GM18502 (cell line): ENCODE measurements around the gene NRSN2.
"Not testable (repeated sequence)": the region's sequence is repeated elsewhere in the genome, so short reads cannot be mapped to it uniquely, and the experiment has no call there.

ENCODE experiments used
- ATAC-seq: cut with Tn5 transposase; IDR thresholded peaks from one replicate; pipeline ENCODE4 v1.9.1; 2021; ENCODE audit warnings: mild to moderate bottlenecking; ENCODE audit not compliant: unreplicated experiment, poor library complexity

NRSN2 gene

GRCh38 chr20:391041-391711, 44.3 kb downstream of the NRSN2 start:
- ATAC-seq: no peak

GRCh38 chr20:393296-393695, 46.4 kb downstream of the NRSN2 start:
- not testable (repeated sequence) for ATAC-seq

GRCh38 chr20:396252-396618, 49.3 kb downstream of the NRSN2 start:
- ATAC-seq: no peak

DNA sequence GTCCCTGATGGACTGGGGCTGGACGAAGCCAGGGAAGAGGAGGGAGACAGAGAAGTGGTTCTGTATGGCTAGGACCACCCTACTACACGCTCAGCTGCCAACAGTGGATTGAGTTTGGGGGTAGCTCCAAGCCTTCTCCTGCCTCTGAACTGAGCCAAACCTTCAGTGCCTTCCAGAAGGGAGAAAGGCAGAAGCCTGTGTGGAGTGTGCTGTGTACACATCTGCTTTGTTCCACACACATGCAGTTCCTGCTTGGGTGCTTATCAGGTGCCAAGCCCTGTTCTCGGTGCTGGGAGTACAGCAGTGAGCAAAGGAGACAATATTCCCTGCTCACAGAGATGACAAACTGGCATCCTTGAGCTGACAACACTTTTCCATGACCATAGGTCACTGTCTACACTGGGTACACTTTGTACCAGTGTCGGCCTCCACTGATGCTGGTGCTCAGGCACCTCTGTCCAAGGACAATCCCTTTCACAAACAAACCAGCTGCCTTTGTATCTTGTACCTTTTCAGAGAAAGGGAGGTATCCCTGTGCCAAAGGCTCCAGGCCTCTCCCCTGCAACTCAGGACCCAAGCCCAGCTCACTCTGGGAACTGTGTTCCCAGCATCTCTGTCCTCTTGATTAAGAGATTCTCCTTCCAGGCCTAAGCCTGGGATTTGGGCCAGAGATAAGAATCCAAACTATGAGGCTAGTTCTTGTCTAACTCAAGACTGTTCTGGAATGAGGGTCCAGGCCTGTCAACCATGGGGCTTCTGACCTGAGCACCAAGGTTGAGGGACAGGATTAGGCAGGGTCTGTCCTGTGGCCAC, 49.9 kb downstream of the NRSN2 start:
- no peak for ATAC-seq

DNA sequence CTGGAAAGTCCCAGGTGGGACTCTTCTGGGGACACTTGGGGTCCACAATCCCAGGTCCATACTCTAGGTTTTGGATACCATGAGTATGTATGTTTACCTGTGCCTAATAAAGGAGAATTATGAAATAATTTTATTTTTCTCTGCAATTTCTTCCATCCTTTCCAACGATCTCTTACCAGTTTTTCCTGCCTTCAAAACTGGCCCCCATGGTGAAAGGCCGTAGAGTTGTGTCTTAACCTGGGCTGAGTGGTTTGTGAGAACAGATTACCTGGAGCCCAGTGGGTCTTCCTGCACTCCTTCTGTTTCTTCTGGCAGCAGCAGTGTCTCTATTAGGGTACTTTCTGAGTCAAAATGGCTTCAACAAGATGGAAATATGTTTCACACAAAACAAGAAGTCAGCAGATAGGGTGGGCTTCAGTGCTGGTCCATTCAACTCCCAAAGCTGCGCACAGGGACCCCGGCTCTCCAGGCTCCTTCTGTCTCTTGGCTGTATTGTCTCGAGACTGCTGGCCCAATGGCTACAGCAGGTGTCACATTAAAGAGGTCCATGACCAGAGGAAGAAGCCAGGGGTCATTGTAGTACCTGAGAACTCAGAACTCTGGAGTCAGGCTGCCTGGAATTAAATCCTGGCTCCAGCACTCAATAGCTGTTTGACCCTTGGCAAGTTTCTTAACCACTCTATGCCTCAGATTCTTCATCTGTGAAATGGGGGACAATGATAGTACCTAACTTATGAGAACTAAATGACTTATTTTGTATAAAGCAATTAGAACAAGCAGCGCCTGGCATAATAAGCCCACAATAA, 50.7 kb downstream of the NRSN2 start:
- no peak for ATAC-seq

DNA sequence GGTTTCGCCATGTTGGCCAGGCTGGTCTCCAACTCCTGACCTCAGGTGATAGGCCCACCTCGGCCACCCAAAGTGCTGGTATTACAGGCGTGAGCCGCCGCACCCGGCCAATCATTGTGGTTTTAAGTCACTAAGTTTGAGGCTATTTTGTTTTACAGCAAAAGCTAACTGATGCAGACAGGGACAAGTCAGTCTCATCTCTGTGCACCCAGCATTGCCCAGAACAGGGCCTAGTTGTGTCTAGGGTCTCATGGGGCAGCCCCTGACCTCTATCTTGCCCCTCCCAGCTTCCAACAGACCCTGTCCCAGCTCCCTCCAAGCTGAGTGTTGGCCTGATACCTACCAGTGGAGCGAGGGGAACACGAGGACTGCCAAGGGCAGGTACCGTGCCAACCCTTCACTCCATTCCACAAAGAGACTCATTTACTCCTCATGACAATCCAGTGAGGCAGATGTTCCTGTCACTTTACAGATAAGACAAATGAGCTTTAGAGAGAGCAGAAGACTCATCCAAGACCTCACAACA, 52.3 kb downstream of the NRSN2 start:
- ATAC-seq: no peak

DNA sequence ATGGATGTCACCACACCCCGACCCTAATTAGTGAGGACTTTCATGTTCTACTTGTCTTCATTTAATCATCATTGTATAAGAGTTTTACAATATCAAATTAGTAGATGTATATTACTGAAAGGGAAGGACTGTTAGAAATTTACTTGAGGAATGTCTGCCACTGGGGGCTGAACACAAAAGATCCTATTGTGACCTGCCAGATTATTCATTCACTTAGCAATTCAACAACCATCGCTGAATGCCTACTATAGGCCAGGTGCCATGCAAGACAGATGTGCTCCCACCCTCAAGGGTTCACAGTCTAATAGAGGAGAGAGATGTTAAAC, 53.2 kb downstream of the NRSN2 start:
- ATAC-seq: no peak

DNA sequence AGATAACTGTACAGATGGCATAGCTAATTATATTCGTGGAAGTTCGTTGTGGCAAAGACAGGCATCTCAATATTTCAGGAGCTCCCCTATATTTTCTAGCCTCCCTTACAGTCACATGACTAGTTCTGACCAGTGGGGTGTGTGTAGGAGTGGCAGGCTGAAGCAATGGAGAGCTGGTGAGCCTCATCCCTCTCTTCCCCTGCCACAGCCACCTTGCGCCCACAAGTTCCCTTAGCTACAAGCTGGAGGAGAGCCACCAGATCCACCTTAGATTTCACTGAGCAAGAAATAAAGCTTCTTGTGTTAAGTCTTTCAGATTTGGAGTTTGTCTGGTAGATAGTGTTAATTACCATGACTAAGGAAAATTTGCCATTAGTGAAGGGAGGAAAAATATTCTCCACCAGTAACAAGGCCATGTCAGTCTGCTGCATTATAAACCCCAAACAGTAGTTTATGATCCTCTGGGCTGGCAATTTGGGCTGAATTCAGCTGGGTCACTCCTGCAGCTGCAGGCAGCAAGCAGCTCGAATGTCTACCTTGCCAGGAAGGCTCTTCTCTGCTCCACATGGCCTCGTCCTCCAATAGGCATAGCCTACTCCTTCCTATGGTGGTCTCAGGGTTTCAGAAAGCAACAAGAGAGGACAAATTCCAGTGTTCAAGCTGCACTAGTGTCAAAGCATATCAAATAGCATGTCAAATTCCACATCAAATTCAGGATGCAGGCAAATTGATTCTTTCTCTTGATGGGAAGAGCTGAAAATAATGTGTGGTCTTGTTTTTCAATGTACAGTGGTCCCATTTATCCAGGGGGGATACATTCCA, 53.8 kb downstream of the NRSN2 start:
- ATAC-seq: no peak

GRCh38 chr20:401682-402495, 55.0 kb downstream of the NRSN2 start:
- ATAC-seq: no peak

DNA sequence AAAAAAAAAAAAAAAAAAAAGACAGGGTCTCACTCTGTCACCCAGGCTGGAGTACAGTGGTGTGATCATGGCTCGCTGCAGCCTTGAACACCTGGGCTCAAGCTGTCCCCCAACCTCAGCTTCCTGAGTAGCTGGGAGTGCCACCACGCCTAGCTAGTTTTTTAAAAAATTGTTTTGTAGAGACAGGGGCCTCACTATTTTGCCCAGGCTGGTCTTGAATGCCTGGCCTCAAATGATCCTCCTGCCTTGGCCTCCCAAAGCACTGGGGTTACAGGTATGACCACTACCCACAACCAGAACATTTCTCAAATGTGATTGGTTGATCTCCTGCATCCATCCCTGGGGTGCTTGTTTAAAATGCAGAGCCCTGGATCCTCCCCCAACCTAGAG, 55.6 kb downstream of the NRSN2 start:
- no peak for ATAC-seq

- no peak for ATAC-seq
Observed at GRCh38 chr20:402898-403581, 56.1 kb downstream of the NRSN2 start.

- no peak for ATAC-seq
Observed at GRCh38 chr20:403582-403957, 56.7 kb downstream of the NRSN2 start.

- ATAC-seq: no peak
Observed at GRCh38 chr20:404088-404487, 57.2 kb downstream of the NRSN2 start.
